HepG2 (cell line): ENCODE data around the gene FUT6. TPM values are rescaled to one million over a fixed set of nuclear protein-coding genes. Genes with fewer than 3 reads are reported as not detected.

Source experiments
- BATF2 ChIP-seq: sonication (generic); formaldehyde crosslinking; IDR thresholded peaks from 2 replicates; pipeline ENCODE4 v1.8.0; 2022; ENCODE audit warnings: mild to moderate bottlenecking, missing genetic modification reagents, moderate library complexity
- CEBPB ChIP-seq: IDR thresholded peaks from 2 replicates; pipeline ENCODE4 v1.6.1; 2011; ENCODE audit warnings: low read depth, low read length, improper control_type of control experiment, borderline replicate concordance
- CHCHD3 ChIP-seq: sonication (generic); formaldehyde crosslinking; IDR thresholded peaks from 2 replicates; pipeline ENCODE4 v1.8.0; 2022; ENCODE audit warnings: mild to moderate bottlenecking, missing genetic modification reagents, moderate library complexity
- CTCF ChIP-seq: sonication (generic); formaldehyde crosslinking; IDR thresholded peaks from 2 replicates; pipeline ENCODE4 v1.5.0; 2020; ENCODE audit warnings: mild to moderate bottlenecking, missing genetic modification reagents, moderate library complexity
- GLMP ChIP-seq: sonication (generic); formaldehyde crosslinking; IDR thresholded peaks from 2 replicates; pipeline ENCODE4 v1.9.0; 2021; ENCODE audit warnings: missing genetic modification reagents, mild to moderate bottlenecking, borderline replicate concordance
- HES4 ChIP-seq: sonication (generic); formaldehyde crosslinking; IDR thresholded peaks from 2 replicates; pipeline ENCODE4 v1.9.0; 2021; ENCODE audit warnings: mild to moderate bottlenecking, missing genetic modification reagents, borderline replicate concordance
- MIXL1 ChIP-seq: IDR thresholded peaks from 2 replicates; pipeline ENCODE4 v1.6.1; 2016
- TAF15 ChIP-seq: fragments of 200-400 bp; formaldehyde crosslinking; IDR thresholded peaks from one replicate; pipeline ENCODE4 v1.6.1; 2018; ENCODE audit warnings: mild to moderate bottlenecking, low read depth, low read length; ENCODE audit not compliant: poor library complexity, severe bottlenecking
- TOPORS ChIP-seq: sonication (generic); formaldehyde crosslinking; IDR thresholded peaks from 2 replicates; pipeline ENCODE4 v1.8.0; 2023; ENCODE audit warnings: mild to moderate bottlenecking, missing genetic modification reagents
- ZBTB33 ChIP-seq: sonication (generic); formaldehyde crosslinking; IDR thresholded peaks from 2 replicates; pipeline ENCODE4 v1.4.0; 2020; ENCODE audit warnings: missing genetic modification reagents
- ZFP36L1 ChIP-seq: sonication (generic); formaldehyde crosslinking; IDR thresholded peaks from 2 replicates; pipeline ENCODE4 v1.8.0; 2022; ENCODE audit warnings: mild to moderate bottlenecking, missing genetic modification reagents, moderate library complexity
- ZFP91 ChIP-seq: sonication (generic); formaldehyde crosslinking; IDR thresholded peaks from 2 replicates; pipeline ENCODE4 v1.9.0; 2022; ENCODE audit warnings: missing genetic modification reagents, mild to moderate bottlenecking, borderline replicate concordance
- ZKSCAN5 ChIP-seq: sonication (generic); formaldehyde crosslinking; IDR thresholded peaks from 2 replicates; pipeline ENCODE4 v1.5.1; 2020; ENCODE audit warnings: mild to moderate bottlenecking, missing genetic modification reagents
- ZKSCAN8 ChIP-seq: IDR thresholded peaks from 2 replicates; pipeline ENCODE4 v1.6.1; 2016; ENCODE audit warnings: borderline replicate concordance, missing genetic modification reagents, missing compliant biosample characterization
- ZMYM3 ChIP-seq: sonication (generic); formaldehyde crosslinking; IDR thresholded peaks from 2 replicates; pipeline ENCODE4 v1.5.1; 2020; ENCODE audit warnings: mild to moderate bottlenecking, missing genetic modification reagents
- ZNF333 ChIP-seq: sonication (generic); formaldehyde crosslinking; IDR thresholded peaks from 2 replicates; pipeline ENCODE4 v1.4.0; 2020; ENCODE audit warnings: mild to moderate bottlenecking, missing genetic modification reagents, borderline replicate concordance
- ZNF576 ChIP-seq: sonication (generic); formaldehyde crosslinking; IDR thresholded peaks from 2 replicates; pipeline ENCODE4 v1.4.0; 2020; ENCODE audit warnings: mild to moderate bottlenecking, missing genetic modification reagents
- ZNF777 ChIP-seq: sonication (generic); formaldehyde crosslinking; IDR thresholded peaks from 2 replicates; pipeline ENCODE4 v1.4.0; 2020; ENCODE audit warnings: missing genetic modification reagents
- polyA plus RNA-seq, 8 experiments: library from polyadenylated mRNA; depleted of rRNA in 3 of 8; stranded (reverse) in 7 of 8; unstranded in 1 of 8; fragments of >200 nt; fragmentation: Illumina TruSeq in 4 of 8; extraction: Trizol in 4 of 8; gene quantifications; 2 replicates each; pipeline versions ENCODE4 v1.2.1 to v1.2.3, GENCODE V29; 2011 to 2016; ENCODE audit warnings: low read depth in 4 of 8, missing spikeins in 1 of 8, mixed read lengths in 1 of 8; ENCODE audit not compliant: insufficient read depth in 1 of 8
- total RNA-seq, 5 experiments: library from RNA; depleted of rRNA; stranded (reverse); fragments of >200 nt; fragmentation: Illumina TruSeq; extraction: Trizol; gene quantifications; 2 replicates each; pipeline ENCODE4 v1.2.3, GENCODE V29; 2016; ENCODE audit warnings: low read depth in 1 of 5

FUT6 gene
- total and polyA plus RNA-seq, 2 of the 13 experiments (the other 11 are each of a cell fraction or from before 2014, with no cell fraction given): 8.2 to 27.7 TPM

GRCh38 chr19:5823579-5824281, 15.8 kb downstream of the FUT6 start (continued):
- TF ChIP-seq ZFP91 (peak; percentile 61; the same call in 1 of the 2 replicates), CHCHD3 (no peak), ZBTB33 (CRISPR knock-in tag) (peak; percentile 61; the same call in 1 of the 2 replicates), ZNF576 (CRISPR knock-in tag) (peak; percentile 54; the same call in 1 of the 2 replicates), MIXL1 (no peak), TOPORS (no peak), TAF15 (no peak), ZKSCAN8 (0 out of 2 replicates have a peak, but pooled peaks have one; percentile 25), ZNF333 (CRISPR knock-in tag) (0 out of 2 replicates have a peak, but pooled peaks have one; percentile 72), CTCF (CRISPR knock-in tag) (peak; percentile 83), GLMP (no peak), ZMYM3 (CRISPR knock-in tag) (peak; percentile 60), ZFP36L1 (no peak), ZKSCAN5 (CRISPR knock-in tag) (no peak), CEBPB (no peak), HES4 (CRISPR knock-in tag) (no peak), ZNF777 (CRISPR knock-in tag) (peak; percentile 55; the same call in 1 of the 2 replicates), BATF2 (CRISPR knock-in tag) (no peak)
